ENCODE measurements around the gene SEMG2.

The SEMG2 gene

DNA sequence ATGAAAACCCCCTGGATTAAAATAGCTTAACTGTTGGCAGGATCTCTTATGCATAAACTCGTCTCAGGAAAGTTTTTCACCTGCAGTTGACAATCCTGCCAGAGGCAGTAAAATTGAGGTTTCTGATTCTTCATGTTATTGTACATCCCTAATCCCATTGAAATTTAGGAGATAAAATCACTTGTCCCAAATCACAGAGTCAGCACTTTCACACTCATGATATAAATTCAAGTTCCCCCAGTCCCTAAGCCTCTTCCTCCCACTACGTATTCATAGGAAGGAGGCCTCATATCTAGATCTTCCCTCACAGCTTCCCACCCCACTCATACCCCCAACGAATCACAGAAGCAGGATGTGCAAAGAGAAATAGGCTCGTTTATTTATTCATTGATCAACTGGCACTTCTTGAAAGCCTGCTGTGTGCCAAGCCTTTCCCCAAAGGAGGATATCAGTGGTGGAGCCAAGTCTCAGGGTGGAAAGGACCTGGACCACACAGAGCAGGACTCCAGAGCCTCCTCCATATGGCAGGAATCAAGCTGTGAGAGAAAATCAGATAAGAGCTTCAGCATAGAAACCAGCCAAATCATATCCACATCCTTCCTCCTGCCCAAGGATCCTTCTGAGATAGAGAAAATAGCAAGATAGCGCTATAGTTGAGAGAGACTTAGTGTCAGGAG, 30.8 kb downstream of the SEMG2 start:
- peak; percentile 16 for DNase-seq (ENCODE audit: low read depth)
- H3K4me3 ChIP-seq (ENCODE audit: low read depth, low read length) = no peak overlapping the region
- TF ChIP-seq POLR2A (IDR thresholded peaks at IDR 0.05; ENCODE audit: extremely low read depth, insufficient read length) (no peak), MYC (IDR thresholded peaks at IDR 0.05; ENCODE audit: low read depth, low read length) (no peak)
- TF ChIP-seq, protein P1, sequence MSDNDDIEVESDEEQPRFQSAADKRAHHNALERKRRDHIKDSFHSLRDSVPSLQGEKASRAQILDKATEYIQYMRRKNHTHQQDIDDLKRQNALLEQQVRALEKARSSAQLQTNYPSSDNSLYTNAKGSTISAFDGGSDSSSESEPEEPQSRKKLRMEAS (IDR thresholded peaks at IDR 0.05; ENCODE audit: low read depth, low read length) = no peak
- TF ChIP-seq, protein P2, sequence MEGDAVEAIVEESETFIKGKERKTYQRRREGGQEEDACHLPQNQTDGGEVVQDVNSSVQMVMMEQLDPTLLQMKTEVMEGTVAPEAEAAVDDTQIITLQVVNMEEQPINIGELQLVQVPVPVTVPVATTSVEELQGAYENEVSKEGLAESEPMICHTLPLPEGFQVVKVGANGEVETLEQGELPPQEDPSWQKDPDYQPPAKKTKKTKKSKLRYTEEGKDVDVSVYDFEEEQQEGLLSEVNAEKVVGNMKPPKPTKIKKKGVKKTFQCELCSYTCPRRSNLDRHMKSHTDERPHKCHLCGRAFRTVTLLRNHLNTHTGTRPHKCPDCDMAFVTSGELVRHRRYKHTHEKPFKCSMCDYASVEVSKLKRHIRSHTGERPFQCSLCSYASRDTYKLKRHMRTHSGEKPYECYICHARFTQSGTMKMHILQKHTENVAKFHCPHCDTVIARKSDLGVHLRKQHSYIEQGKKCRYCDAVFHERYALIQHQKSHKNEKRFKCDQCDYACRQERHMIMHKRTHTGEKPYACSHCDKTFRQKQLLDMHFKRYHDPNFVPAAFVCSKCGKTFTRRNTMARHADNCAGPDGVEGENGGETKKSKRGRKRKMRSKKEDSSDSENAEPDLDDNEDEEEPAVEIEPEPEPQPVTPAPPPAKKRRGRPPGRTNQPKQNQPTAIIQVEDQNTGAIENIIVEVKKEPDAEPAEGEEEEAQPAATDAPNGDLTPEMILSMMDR (IDR thresholded peaks at IDR 0.05; ENCODE audit: low read depth, low read length) = no peak

DNA sequence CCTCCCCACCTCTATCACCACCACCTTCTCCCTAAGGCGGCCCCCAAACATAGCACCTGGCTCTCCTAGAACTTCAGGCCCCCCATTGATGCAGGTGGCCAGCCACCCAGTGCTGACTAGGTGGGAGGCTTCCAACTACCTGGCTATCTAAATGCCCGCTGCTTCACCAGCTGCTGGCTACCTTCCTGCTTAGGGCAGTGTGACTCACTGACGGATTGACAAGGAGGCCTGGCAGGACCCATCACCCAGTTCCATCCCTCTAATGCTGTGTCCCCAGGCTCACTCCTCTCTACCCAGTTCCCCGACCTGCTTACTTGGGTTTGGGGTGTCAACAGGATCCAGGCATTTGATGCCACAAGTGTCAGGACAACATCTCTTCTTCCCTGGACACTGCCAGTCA, 32.1 kb downstream of the SEMG2 start:
- TF ChIP-seq, protein P2 (IDR thresholded peaks at IDR 0.05; ENCODE audit: low read depth, low read length) = no peak
- TF ChIP-seq POLR2A (IDR thresholded peaks at IDR 0.05; ENCODE audit: extremely low read depth, insufficient read length) = no peak
- TF ChIP-seq, protein P1 (IDR thresholded peaks at IDR 0.05; ENCODE audit: low read depth, low read length) = no peak
- no peak overlapping the region for H3K4me3 ChIP-seq (ENCODE audit: low read depth, low read length)
- no peak for DNase-seq (ENCODE audit: low read depth)

DNA sequence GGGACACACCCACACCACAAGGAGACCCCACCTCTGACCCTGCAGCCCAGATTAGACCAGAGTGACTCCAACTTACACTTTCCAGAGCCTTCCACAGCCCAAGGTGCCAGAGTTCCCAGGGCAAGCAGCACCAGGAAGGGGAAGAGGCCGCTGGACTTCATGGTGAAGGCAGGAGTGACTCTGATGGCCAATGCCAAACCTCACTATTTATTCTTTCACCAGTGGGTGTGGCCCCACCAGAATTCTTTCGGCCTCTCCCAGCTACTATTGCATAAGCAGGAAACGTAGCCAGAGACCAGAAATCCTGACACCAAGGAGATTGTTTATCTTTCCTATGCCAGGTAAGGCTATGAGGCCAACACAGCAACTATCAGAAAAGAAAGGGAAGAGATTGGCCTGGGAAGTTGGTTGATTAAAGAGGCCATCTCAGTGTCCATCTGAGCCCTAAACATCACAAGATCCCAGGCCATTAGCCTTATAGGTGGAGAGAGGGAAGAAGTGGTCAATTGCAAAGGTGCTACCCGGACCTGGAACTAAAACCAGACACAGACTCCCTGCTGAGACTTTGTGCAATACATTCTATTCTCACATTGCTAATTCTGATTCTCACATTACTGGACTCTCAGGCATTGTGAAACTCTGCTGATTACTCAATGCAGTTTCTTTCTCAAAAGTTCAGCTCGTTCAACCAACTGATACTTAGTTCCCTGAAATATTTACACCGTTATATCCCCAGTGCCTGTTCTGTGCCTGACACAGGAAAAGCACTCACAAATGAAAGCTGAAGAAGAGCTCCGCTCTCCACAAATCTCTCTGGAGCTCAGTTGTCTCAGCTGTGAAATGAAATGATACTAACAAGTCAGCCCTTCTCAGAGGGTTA, 33.5 kb downstream of the SEMG2 start, which contains the start of gene SLPI:
TSS of gene SLPI (minus strand) at position 182 of the 880 bp plus-strand sequence. CDS start at position 161, 21 bp downstream.
- TF ChIP-seq, protein P1 (IDR thresholded peaks at IDR 0.05; ENCODE audit: low read depth, low read length) = peak; percentile 80
- TF ChIP-seq POLR2A (IDR thresholded peaks at IDR 0.05; ENCODE audit: extremely low read depth, insufficient read length) (no peak), MYC (IDR thresholded peaks at IDR 0.05; ENCODE audit: low read depth, low read length) (peak; percentile 83)
- TF ChIP-seq, protein P2 (IDR thresholded peaks at IDR 0.05; ENCODE audit: low read depth, low read length) = no peak
- DNase-seq (ENCODE audit: low read depth) = peak; percentile 97
- H3K4me3 ChIP-seq (ENCODE audit: low read depth, low read length) = peak within 1 kb of the TSS; percentile 33

DNA sequence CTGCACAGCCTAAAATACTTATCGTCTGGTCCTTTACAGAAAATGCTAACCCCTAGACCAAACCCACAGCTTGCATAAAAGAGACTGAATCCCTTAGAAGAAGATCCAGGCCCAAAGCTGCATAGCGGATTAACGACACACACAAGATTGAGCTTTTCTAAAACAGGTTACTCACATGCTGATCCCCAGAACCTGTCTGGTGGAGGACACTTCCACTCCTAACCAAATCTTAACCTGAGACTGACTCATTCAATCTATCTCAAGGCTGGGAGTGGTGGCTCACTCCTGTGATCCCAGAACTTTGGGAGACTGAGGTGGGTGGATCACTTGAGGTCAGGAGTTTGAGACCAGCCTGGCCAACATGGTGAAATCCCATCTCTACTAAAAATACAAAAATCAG, 36.0 kb downstream of the SEMG2 start:
- TF ChIP-seq, protein P1 (IDR thresholded peaks at IDR 0.05; ENCODE audit: low read depth, low read length) = no peak
- TF ChIP-seq POLR2A (IDR thresholded peaks at IDR 0.05; ENCODE audit: extremely low read depth, insufficient read length) (no peak), MYC (IDR thresholded peaks at IDR 0.05; ENCODE audit: low read depth, low read length) (no peak)
- TF ChIP-seq, protein P2 (IDR thresholded peaks at IDR 0.05; ENCODE audit: low read depth, low read length) = no peak
- no peak overlapping the region for H3K4me3 ChIP-seq (ENCODE audit: low read depth, low read length)
- no peak for DNase-seq (ENCODE audit: low read depth)

DNA sequence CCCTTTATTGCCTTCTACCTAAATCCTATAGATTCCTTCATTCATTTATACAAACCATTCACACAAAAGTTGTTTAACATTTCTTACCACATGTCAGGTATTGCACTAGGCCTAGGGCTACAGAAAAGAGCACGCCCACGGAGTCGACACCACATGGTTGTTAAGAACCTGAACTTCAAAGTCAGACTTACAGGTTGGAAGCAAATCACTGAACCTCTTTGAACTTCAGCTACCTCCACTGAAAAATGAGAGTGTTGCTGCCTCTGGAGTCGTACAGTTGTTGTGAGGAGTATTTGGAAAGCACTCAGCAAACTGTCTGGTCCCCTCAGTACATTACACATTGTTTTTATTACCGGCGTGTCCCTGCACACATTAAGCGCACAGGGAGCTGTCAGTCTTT, 36.5 kb downstream of the SEMG2 start:
- TF ChIP-seq, protein P1 (IDR thresholded peaks at IDR 0.05; ENCODE audit: low read depth, low read length) = no peak
- TF ChIP-seq, protein P2 (IDR thresholded peaks at IDR 0.05; ENCODE audit: low read depth, low read length) = no peak
- TF ChIP-seq POLR2A (IDR thresholded peaks at IDR 0.05; ENCODE audit: extremely low read depth, insufficient read length) (no peak), MYC (IDR thresholded peaks at IDR 0.05; ENCODE audit: low read depth, low read length) (no peak)
- no peak overlapping the region for H3K4me3 ChIP-seq (ENCODE audit: low read depth, low read length)
- DNase-seq (ENCODE audit: low read depth) = no peak
